ENCODE results near the gene ZEB2. TPM values are rescaled to one million over a fixed set of nuclear protein-coding genes. Genes with fewer than 3 reads are reported as not detected.
A peak's percentile ranks its signal among the peaks of the same experiment; 100 is the strongest.

Gene ZEB2
- total and polyA plus RNA-seq, 12 donors, result 17.2 to 99.5 (median 83.0) TPM

DNA sequence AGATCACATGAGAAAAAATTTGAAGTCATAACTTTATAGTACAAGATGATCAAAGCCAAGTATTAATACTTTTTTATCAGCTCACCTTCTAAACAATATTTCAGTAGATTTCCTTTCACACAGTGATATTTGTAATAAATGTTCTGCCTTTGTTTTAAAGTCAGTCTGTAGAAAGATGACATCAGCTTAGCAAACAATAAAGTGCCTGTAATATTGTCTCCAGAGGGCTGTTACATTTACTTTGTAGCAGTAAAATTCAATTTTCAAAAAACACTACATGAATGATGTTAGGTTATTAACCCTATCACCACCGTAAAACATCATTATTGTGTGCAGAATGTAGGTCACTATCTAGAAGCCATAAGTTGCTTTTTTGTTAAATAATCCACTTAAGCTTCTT lies 49.6 kb downstream of the ZEB2 start:
- intact Hi-C loops (cut with DNase I), result no loop called here
- H3K9me3 ChIP-seq, result no peaks in the 10 kb centered on the region
- peak overlapping the region in 1 of 10 donors; percentile 1 for H3K27ac ChIP-seq
- peaks cover 0 to 60% (median 0%) of the 10 kb centered on the region in 9 donors for H3K36me3 ChIP-seq
- peaks cover 0 to 81% (median 72%) of the 10 kb centered on the region in 9 donors for H3K4me1 ChIP-seq
- H3K27me3 ChIP-seq, result no peaks in the 10 kb centered on the region
- DNase-seq (no peak), ATAC-seq (no peak)
- no peak overlapping the region for H3K4me3 ChIP-seq
- 55 to 58% methylated on average over 1 of the region's 1 CpG for WGBS, 2 donors
- TF ChIP-seq, protein P1, sequence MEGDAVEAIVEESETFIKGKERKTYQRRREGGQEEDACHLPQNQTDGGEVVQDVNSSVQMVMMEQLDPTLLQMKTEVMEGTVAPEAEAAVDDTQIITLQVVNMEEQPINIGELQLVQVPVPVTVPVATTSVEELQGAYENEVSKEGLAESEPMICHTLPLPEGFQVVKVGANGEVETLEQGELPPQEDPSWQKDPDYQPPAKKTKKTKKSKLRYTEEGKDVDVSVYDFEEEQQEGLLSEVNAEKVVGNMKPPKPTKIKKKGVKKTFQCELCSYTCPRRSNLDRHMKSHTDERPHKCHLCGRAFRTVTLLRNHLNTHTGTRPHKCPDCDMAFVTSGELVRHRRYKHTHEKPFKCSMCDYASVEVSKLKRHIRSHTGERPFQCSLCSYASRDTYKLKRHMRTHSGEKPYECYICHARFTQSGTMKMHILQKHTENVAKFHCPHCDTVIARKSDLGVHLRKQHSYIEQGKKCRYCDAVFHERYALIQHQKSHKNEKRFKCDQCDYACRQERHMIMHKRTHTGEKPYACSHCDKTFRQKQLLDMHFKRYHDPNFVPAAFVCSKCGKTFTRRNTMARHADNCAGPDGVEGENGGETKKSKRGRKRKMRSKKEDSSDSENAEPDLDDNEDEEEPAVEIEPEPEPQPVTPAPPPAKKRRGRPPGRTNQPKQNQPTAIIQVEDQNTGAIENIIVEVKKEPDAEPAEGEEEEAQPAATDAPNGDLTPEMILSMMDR (IDR thresholded peaks at IDR 0.05), result no peak

DNA sequence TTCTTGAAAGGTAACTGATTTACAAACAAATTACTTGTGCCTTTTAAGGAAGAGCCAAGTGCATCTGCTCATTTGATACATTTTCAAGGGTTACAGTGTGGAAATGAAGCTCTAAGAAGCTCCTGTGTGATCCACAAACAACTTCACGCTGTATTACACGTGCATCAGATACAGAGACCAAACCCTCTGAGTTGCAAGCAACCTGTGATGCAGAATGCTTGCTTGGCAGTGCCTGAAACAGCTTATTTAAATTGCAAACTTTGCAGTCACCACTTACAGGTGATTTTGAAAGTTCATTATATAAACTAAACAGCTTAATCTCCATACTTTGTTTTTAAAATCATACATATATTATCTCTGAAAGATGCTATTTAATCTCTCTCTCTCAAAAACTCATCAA lies 50.1 kb downstream of the ZEB2 start:
- 50 to 52% methylated on average over 2 of the region's 2 CpGs for WGBS, 2 donors
- TF ChIP-seq, protein P1 (IDR thresholded peaks at IDR 0.05), result no peak
- Histone ChIP-seq H3K4me3 (no peak overlapping the region), H3K36me3 (peaks cover 0 to 54% (median 0%) of the 10 kb centered on the region in 9 donors), H3K27ac (peak overlapping the region in 1 of 10 donors; percentile 1), H3K4me1 (peaks cover 0 to 81% (median 67%) of the 10 kb centered on the region in 9 donors), H3K9me3 (no peaks in the 10 kb centered on the region), H3K27me3 (no peaks in the 10 kb centered on the region)
- intact Hi-C loops (cut with DNase I), result no loop called here
- ATAC-seq (no peak), DNase-seq (no peak)

DNA sequence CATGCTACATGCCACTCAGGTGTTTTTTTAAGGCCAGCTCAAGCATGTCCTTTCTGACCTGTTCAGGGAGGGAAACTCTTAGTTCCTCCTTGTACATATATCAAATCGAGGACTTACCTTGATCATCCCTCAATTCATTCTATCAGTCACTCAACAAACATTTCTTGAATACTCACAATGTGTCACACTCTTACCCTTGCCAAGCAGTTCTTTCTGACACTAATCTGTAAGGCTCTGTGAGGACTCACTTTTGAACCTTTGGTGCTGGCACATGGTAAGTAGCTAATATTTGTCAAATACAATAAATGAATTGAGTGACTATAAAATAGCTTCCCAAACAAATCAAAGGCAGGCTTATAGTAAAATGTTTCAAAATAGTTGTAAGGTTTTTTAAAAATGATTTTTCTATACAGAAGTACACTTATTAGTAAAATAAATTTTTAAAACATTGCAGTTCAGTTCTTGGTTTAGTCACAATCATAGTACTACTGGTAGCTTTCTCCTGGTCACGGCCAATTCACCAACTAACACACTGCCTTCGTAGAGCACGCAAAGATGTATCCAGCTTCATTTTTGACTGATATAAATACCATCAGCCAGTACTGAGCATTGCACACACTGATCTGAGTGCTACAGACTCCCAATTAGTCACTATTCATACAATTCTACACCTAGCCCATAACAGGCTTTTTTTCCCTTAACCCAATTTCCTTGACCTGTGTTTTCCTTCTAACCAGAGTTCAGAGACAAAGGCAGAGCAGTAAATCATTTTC lies 50.9 kb downstream of the ZEB2 start:
- no peak overlapping the region for H3K4me3 ChIP-seq
- no peaks in the 10 kb centered on the region for H3K27me3 ChIP-seq
- H3K9me3 ChIP-seq, result no peaks in the 10 kb centered on the region
- intact Hi-C loops (cut with DNase I), result no loop called here
- peaks cover 0 to 46% (median 0%) of the 10 kb centered on the region in 9 donors for H3K36me3 ChIP-seq
- ATAC-seq (peak in 1 of 8 donors; percentile 19), DNase-seq (no peak)
- peaks cover 0 to 75% (median 59%) of the 10 kb centered on the region in 9 donors for H3K4me1 ChIP-seq
- TF ChIP-seq, protein P1 (IDR thresholded peaks at IDR 0.05), result no peak
- WGBS, 2 donors, result 55 to 57% methylated on average over 4 of the region's 4 CpGs
- no peak overlapping the region for H3K27ac ChIP-seq

DNA sequence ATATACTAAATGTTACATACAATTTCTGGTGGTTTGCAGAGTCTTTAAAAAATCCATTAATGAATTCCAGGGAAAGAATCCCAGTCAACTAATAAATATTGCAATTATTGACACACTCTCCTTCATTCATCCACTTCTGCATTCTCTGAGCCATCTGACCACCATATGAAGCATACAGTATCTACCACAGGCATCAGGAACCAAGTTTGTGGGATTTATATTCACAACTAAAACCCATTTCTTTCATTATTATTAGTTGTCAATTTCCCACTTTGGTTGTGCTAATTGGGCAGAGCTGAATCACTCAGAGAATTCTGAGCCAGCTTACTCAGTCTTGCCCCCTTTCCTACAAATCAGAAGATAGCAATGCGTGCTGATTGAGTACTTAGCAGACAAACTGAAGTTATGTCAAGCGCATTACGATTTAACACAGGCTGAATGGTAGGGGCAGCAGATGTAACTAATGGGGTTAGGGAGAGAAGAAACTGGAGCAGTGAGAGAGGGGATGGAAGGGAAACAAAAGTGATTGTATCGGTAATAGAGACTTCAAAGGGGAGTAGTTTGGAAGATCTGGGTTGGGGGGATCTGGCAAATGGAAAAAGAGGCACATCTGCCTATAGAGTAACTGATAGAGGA lies 52.3 kb downstream of the ZEB2 start:
- DNase-seq (no peak), ATAC-seq (no peak)
- Histone ChIP-seq H3K27ac (no peak overlapping the region), H3K36me3 (peaks cover 0 to 44% (median 0%) of the 10 kb centered on the region in 9 donors), H3K9me3 (no peaks in the 10 kb centered on the region), H3K27me3 (no peaks in the 10 kb centered on the region), H3K4me3 (no peak overlapping the region), H3K4me1 (peaks cover 0 to 73% (median 52%) of the 10 kb centered on the region in 9 donors)
- WGBS, 2 donors, result 72 to 75% methylated on average over 4 of the region's 4 CpGs
- TF ChIP-seq, protein P1 (IDR thresholded peaks at IDR 0.05), result no peak
- intact Hi-C loops (cut with DNase I), result no loop called here
